ENCODE results near the gene ARHGAP26.

Gene ARHGAP26

GRCh38 chr5:143068712-143069111, 298.5 kb downstream of the ARHGAP26 start:
- no peak for DNase-seq (ENCODE audit: extremely low read depth, low read depth)
- TF ChIP-seq CTCF (IDR thresholded peaks at IDR 0.05; ENCODE audit: low read depth, low read length, missing control alignments) = no peak
- H3K4me3 ChIP-seq (replicated peaks; ENCODE audit: low read depth, low read length) = no peak overlapping the region

- H3K4me3 ChIP-seq (replicated peaks; ENCODE audit: low read depth, low read length) = no peak overlapping the region
- TF ChIP-seq CTCF (IDR thresholded peaks at IDR 0.05; ENCODE audit: low read depth, low read length, missing control alignments) = no peak
- no peak for DNase-seq (ENCODE audit: extremely low read depth, low read depth)
Measured at GRCh38 chr5:143071927-143072326, 301.8 kb downstream of the ARHGAP26 start.

GRCh38 chr5:143072734-143073133, 302.6 kb downstream of the ARHGAP26 start:
- H3K4me3 ChIP-seq (replicated peaks; ENCODE audit: low read depth, low read length) = no peak overlapping the region
- TF ChIP-seq CTCF (IDR thresholded peaks at IDR 0.05; ENCODE audit: low read depth, low read length, missing control alignments) = no peak
- DNase-seq (ENCODE audit: extremely low read depth, low read depth) = no peak

GRCh38 chr5:143073766-143074165, 303.6 kb downstream of the ARHGAP26 start:
- no peak for TF ChIP-seq CTCF (IDR thresholded peaks at IDR 0.05; ENCODE audit: low read depth, low read length, missing control alignments)
- no peak for DNase-seq (ENCODE audit: extremely low read depth, low read depth)
- H3K4me3 ChIP-seq (replicated peaks; ENCODE audit: low read depth, low read length) = no peak overlapping the region

- H3K4me3 ChIP-seq (replicated peaks; ENCODE audit: low read depth, low read length) = no peak overlapping the region
- no peak for DNase-seq (ENCODE audit: extremely low read depth, low read depth)
- TF ChIP-seq CTCF (IDR thresholded peaks at IDR 0.05; ENCODE audit: low read depth, low read length, missing control alignments) = no peak
Measured at GRCh38 chr5:143074414-143074996, 304.3 kb downstream of the ARHGAP26 start.

GRCh38 chr5:143076377-143076776, 306.2 kb downstream of the ARHGAP26 start:
- DNase-seq (ENCODE audit: extremely low read depth, low read depth) = no peak
- no peak for TF ChIP-seq CTCF (IDR thresholded peaks at IDR 0.05; ENCODE audit: low read depth, low read length, missing control alignments)
- no peak overlapping the region for H3K4me3 ChIP-seq (replicated peaks; ENCODE audit: low read depth, low read length)

Data from HFF-Myc (cell line).